ENCODE measurements around the gene ZSCAN23. TPM values are rescaled to one million over a fixed set of nuclear protein-coding genes. Genes with fewer than 3 reads are reported as not detected.
A peak's percentile ranks its signal among the peaks of the same experiment; 100 is the strongest.

ZSCAN23 gene
- total and polyA plus RNA-seq, 9 of the 15 experiments (the other 6 are each of a cell fraction or from before 2014, with no cell fraction given) = 0.05 to 0.29 (median 0.21) TPM; not detected in 1

DNA sequence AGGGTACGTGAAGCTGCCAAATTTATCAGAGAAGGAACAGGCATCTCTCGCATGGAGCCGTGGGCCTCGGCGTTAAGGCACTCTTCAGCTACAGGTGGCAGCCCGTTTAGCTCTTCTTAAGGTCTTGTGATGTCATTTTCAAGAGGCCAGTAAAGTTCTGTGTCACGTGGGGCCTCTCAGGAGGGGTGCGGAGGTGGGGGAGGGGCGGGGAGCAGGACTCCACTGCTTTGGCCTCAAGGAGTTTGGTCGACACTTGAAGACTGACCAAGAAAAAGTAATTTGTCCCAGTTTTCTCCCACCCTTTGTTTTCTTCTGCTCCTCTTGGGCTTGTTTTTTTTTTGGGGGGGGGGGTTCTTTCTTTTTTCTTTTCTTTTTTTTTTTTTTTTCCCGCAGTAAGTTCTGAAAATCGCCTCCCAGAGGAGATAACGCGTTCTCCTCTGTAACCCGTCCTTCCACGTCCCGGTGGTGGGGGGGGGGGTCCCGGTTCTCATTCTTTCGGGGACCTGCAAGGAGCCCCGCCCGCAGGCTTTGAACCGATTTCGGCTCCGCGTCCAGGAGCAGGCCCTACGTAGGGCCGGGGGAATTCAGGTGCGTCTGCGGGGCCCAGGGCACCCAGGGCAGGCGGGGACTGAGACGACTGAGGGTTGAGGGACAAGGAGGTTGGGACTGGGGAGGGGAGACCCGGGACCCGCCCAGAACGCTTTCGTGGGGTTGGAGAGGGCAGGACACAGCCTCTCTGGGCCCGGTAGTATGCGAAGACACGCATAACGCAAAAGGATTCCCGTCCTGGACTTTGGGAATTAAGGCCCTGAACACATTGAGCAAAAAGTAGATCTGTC is 46.3 kb upstream of the ZSCAN23 start (continued):
- TF ChIP-seq KLF1 (tag; IDR thresholded peaks at IDR 0.05) (0 out of 2 replicates have a peak, but pooled peaks have one; percentile 21), STAG1 (CRISPR knock-in tag; IDR thresholded peaks at IDR 0.05; ENCODE audit: borderline replicate concordance) (no peak), RB1 (IDR thresholded peaks at IDR 0.05; ENCODE audit: low read depth) (0 out of 2 replicates have a peak, but pooled peaks have one; percentile 21), TAF15 (IDR thresholded peaks at IDR 0.05; ENCODE audit: low read depth, low read length) (no peak), HEY1 (CRISPR knock-in tag; IDR thresholded peaks at IDR 0.05; ENCODE audit: borderline replicate concordance) (no peak), XRCC3 (IDR thresholded peaks at IDR 0.05) (no peak), TRIM28 (IDR thresholded peaks at IDR 0.05) (no peak), MCM3 (IDR thresholded peaks at IDR 0.05) (no peak), BCOR (IDR thresholded peaks at IDR 0.05) (no peak), SRF (CRISPR knock-in tag; IDR thresholded peaks at IDR 0.05) (peak; percentile 66 to 79; a peak in 2 of 4 replicates), RBM15 (IDR thresholded peaks at IDR 0.05; ENCODE audit: insufficient read depth, low read length) (no peak)
- TF ChIP-seq, protein P1, sequence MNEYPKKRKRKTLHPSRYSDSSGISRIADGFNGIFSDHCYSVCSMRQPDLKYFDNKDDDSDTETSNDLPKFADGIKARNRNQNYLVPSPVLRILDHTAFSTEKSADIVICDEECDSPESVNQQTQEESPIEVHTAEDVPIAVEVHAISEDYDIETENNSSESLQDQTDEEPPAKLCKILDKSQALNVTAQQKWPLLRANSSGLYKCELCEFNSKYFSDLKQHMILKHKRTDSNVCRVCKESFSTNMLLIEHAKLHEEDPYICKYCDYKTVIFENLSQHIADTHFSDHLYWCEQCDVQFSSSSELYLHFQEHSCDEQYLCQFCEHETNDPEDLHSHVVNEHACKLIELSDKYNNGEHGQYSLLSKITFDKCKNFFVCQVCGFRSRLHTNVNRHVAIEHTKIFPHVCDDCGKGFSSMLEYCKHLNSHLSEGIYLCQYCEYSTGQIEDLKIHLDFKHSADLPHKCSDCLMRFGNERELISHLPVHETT (CRISPR knock-in tag; conservative IDR thresholded peaks at IDR 0.05 in 1 of 2, IDR thresholded peaks at IDR 0.05 in 1 of 2) = peak in 1 of 2 experiments; percentile 87; a peak in 2 of 4 replicates
- TF ChIP-seq, protein P2, sequence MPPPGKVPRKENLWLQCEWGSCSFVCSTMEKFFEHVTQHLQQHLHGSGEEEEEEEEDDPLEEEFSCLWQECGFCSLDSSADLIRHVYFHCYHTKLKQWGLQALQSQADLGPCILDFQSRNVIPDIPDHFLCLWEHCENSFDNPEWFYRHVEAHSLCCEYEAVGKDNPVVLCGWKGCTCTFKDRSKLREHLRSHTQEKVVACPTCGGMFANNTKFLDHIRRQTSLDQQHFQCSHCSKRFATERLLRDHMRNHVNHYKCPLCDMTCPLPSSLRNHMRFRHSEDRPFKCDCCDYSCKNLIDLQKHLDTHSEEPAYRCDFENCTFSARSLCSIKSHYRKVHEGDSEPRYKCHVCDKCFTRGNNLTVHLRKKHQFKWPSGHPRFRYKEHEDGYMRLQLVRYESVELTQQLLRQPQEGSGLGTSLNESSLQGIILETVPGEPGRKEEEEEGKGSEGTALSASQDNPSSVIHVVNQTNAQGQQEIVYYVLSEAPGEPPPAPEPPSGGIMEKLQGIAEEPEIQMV (tag; conservative IDR thresholded peaks at IDR 0.05; ENCODE audit: low read depth) = no peak
- TF ChIP-seq, protein P3, sequence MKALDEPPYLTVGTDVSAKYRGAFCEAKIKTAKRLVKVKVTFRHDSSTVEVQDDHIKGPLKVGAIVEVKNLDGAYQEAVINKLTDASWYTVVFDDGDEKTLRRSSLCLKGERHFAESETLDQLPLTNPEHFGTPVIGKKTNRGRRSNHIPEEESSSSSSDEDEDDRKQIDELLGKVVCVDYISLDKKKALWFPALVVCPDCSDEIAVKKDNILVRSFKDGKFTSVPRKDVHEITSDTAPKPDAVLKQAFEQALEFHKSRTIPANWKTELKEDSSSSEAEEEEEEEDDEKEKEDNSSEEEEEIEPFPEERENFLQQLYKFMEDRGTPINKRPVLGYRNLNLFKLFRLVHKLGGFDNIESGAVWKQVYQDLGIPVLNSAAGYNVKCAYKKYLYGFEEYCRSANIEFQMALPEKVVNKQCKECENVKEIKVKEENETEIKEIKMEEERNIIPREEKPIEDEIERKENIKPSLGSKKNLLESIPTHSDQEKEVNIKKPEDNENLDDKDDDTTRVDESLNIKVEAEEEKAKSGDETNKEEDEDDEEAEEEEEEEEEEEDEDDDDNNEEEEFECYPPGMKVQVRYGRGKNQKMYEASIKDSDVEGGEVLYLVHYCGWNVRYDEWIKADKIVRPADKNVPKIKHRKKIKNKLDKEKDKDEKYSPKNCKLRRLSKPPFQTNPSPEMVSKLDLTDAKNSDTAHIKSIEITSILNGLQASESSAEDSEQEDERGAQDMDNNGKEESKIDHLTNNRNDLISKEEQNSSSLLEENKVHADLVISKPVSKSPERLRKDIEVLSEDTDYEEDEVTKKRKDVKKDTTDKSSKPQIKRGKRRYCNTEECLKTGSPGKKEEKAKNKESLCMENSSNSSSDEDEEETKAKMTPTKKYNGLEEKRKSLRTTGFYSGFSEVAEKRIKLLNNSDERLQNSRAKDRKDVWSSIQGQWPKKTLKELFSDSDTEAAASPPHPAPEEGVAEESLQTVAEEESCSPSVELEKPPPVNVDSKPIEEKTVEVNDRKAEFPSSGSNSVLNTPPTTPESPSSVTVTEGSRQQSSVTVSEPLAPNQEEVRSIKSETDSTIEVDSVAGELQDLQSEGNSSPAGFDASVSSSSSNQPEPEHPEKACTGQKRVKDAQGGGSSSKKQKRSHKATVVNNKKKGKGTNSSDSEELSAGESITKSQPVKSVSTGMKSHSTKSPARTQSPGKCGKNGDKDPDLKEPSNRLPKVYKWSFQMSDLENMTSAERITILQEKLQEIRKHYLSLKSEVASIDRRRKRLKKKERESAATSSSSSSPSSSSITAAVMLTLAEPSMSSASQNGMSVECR (CRISPR knock-in tag; IDR thresholded peaks at IDR 0.05) = no peak; the same call in 1 of the 2 replicates
- TF ChIP-seq, protein P4, sequence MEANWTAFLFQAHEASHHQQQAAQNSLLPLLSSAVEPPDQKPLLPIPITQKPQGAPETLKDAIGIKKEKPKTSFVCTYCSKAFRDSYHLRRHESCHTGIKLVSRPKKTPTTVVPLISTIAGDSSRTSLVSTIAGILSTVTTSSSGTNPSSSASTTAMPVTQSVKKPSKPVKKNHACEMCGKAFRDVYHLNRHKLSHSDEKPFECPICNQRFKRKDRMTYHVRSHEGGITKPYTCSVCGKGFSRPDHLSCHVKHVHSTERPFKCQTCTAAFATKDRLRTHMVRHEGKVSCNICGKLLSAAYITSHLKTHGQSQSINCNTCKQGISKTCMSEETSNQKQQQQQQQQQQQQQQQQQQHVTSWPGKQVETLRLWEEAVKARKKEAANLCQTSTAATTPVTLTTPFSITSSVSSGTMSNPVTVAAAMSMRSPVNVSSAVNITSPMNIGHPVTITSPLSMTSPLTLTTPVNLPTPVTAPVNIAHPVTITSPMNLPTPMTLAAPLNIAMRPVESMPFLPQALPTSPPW (CRISPR knock-in tag; IDR thresholded peaks at IDR 0.05) = peak; percentile 89
- TF ChIP-seq, protein P5, sequence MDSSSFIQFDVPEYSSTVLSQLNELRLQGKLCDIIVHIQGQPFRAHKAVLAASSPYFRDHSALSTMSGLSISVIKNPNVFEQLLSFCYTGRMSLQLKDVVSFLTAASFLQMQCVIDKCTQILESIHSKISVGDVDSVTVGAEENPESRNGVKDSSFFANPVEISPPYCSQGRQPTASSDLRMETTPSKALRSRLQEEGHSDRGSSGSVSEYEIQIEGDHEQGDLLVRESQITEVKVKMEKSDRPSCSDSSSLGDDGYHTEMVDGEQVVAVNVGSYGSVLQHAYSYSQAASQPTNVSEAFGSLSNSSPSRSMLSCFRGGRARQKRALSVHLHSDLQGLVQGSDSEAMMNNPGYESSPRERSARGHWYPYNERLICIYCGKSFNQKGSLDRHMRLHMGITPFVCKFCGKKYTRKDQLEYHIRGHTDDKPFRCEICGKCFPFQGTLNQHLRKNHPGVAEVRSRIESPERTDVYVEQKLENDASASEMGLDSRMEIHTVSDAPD (CRISPR knock-in tag; IDR thresholded peaks at IDR 0.05) = no peak
